Liver (tissue), 3 donors: ENCODE measurements around the gene GAS7.

Experiments
- EGR1 ChIP-seq, 2 donors: IDR thresholded peaks; 2 replicates each; pipeline ENCODE4 v1.6.1; 2016 to 2018; ENCODE audit warnings: antibody characterized with exemption in 2 of 2, low read depth in 2 of 2
- FOXA1 ChIP-seq: IDR thresholded peaks from 2 replicates; pipeline ENCODE4 v1.6.1; 2016; ENCODE audit warnings: antibody characterized with exemption
- RXRA ChIP-seq, 2 donors: IDR thresholded peaks; 2 replicates each; pipeline ENCODE4 v1.6.1; 2017 to 2018; ENCODE audit warnings: antibody characterized with exemption in 2 of 2, mild to moderate bottlenecking in 1 of 2
- SP1 ChIP-seq: IDR thresholded peaks from 2 replicates; pipeline ENCODE4 v1.6.1; 2018; ENCODE audit warnings: antibody characterized with exemption, mild to moderate bottlenecking
- YY1 ChIP-seq: IDR thresholded peaks from 2 replicates; pipeline ENCODE4 v1.6.1; 2016; ENCODE audit warnings: antibody characterized with exemption, mild to moderate bottlenecking
- TF ChIP-seq, protein P1 (sequence below): fragments of 150-350 bp; IDR thresholded peaks from 2 replicates; pipeline ENCODE4 v1.5.1; 2017; ENCODE audit warnings: improper control_type of control experiment, low read depth, low read length; ENCODE audit not compliant: missing input control
- TF ChIP-seq, protein P2 (sequence below): IDR thresholded peaks from 2 replicates; pipeline ENCODE4 v1.6.1; 2016; ENCODE audit warnings: antibody characterized with exemption
- TF ChIP-seq, protein P3 (sequence below): IDR thresholded peaks from 2 replicates; pipeline ENCODE4 v1.6.1; 2016; ENCODE audit warnings: antibody characterized with exemption, mild to moderate bottlenecking
- donor health status: healthy.
- donor health status: healthy.

DNA sequence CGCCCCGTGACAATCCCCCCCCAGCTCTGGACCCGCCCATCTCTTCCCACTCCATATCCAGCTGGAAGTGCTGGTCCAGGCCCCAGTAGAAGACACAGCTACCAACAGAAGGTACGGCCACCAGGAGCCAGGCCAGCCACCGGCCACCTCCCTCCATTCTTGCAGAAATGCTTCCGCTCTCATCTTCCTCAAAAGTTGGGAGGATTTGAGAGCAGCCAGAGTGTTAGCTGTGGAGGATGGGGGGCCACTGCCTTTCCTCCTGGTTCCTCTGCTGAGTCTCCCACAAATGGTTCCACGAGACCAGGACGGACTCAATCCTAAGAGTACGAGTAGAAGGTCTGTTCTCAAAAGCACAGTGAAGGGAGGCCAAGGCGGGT lies 78.3 kb downstream of the GAS7 start:
- TF ChIP-seq FOXA1: no peak
- TF ChIP-seq, protein P1, sequence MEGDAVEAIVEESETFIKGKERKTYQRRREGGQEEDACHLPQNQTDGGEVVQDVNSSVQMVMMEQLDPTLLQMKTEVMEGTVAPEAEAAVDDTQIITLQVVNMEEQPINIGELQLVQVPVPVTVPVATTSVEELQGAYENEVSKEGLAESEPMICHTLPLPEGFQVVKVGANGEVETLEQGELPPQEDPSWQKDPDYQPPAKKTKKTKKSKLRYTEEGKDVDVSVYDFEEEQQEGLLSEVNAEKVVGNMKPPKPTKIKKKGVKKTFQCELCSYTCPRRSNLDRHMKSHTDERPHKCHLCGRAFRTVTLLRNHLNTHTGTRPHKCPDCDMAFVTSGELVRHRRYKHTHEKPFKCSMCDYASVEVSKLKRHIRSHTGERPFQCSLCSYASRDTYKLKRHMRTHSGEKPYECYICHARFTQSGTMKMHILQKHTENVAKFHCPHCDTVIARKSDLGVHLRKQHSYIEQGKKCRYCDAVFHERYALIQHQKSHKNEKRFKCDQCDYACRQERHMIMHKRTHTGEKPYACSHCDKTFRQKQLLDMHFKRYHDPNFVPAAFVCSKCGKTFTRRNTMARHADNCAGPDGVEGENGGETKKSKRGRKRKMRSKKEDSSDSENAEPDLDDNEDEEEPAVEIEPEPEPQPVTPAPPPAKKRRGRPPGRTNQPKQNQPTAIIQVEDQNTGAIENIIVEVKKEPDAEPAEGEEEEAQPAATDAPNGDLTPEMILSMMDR: no peak
- no peak for TF ChIP-seq YY1
- TF ChIP-seq, protein P2, sequence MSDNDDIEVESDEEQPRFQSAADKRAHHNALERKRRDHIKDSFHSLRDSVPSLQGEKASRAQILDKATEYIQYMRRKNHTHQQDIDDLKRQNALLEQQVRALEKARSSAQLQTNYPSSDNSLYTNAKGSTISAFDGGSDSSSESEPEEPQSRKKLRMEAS: no peak
- no peak for TF ChIP-seq RXRA (IDR thresholded peaks at IDR 0.05)
- no peak for TF ChIP-seq SP1
- TF ChIP-seq EGR1 (IDR thresholded peaks at IDR 0.05; ENCODE audit: low read depth in 2 of 2): no peak
- TF ChIP-seq, protein P3, sequence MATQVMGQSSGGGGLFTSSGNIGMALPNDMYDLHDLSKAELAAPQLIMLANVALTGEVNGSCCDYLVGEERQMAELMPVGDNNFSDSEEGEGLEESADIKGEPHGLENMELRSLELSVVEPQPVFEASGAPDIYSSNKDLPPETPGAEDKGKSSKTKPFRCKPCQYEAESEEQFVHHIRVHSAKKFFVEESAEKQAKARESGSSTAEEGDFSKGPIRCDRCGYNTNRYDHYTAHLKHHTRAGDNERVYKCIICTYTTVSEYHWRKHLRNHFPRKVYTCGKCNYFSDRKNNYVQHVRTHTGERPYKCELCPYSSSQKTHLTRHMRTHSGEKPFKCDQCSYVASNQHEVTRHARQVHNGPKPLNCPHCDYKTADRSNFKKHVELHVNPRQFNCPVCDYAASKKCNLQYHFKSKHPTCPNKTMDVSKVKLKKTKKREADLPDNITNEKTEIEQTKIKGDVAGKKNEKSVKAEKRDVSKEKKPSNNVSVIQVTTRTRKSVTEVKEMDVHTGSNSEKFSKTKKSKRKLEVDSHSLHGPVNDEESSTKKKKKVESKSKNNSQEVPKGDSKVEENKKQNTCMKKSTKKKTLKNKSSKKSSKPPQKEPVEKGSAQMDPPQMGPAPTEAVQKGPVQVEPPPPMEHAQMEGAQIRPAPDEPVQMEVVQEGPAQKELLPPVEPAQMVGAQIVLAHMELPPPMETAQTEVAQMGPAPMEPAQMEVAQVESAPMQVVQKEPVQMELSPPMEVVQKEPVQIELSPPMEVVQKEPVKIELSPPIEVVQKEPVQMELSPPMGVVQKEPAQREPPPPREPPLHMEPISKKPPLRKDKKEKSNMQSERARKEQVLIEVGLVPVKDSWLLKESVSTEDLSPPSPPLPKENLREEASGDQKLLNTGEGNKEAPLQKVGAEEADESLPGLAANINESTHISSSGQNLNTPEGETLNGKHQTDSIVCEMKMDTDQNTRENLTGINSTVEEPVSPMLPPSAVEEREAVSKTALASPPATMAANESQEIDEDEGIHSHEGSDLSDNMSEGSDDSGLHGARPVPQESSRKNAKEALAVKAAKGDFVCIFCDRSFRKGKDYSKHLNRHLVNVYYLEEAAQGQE: no peak
